Omental fat pad (tissue), 4 donors: ENCODE measurements around the gene EGLN2. TPM values are rescaled to one million over a fixed set of nuclear protein-coding genes. Genes with fewer than 3 reads are reported as not detected.

ENCODE experiments used
- ATAC-seq: fragments of 150-250 bp; one replicate; pipeline ENCODE4 v1.9.1; 2016; ENCODE audit warnings: mild to moderate bottlenecking, moderate library complexity; ENCODE audit not compliant: low FRiP score
- DNase-seq: peaks from one replicate; pipeline ENCODE4 v3.0.0-alpha.2; 2019; ENCODE audit warnings: low spot score
- total RNA-seq, 4 donors: library from RNA; depleted of rRNA; stranded (reverse); fragments of >200 nt; gene quantifications; one replicate each; pipeline ENCODE4 v1.1.0, GENCODE V29; 2016
- TF ChIP-seq, protein P1 (sequence below), 3 donors: fragments of 450-650 bp; IDR thresholded peaks; one replicate each; pipeline ENCODE4 v1.5.1; 2016 to 2017; ENCODE audit warnings: antibody characterized with exemption in 3 of 3, mild to moderate bottlenecking in 3 of 3, moderate library complexity in 2 of 3

Gene EGLN2
- total RNA-seq, 4 donors from 2014 or later: 91.6 to 107 (median 101) TPM

DNA sequence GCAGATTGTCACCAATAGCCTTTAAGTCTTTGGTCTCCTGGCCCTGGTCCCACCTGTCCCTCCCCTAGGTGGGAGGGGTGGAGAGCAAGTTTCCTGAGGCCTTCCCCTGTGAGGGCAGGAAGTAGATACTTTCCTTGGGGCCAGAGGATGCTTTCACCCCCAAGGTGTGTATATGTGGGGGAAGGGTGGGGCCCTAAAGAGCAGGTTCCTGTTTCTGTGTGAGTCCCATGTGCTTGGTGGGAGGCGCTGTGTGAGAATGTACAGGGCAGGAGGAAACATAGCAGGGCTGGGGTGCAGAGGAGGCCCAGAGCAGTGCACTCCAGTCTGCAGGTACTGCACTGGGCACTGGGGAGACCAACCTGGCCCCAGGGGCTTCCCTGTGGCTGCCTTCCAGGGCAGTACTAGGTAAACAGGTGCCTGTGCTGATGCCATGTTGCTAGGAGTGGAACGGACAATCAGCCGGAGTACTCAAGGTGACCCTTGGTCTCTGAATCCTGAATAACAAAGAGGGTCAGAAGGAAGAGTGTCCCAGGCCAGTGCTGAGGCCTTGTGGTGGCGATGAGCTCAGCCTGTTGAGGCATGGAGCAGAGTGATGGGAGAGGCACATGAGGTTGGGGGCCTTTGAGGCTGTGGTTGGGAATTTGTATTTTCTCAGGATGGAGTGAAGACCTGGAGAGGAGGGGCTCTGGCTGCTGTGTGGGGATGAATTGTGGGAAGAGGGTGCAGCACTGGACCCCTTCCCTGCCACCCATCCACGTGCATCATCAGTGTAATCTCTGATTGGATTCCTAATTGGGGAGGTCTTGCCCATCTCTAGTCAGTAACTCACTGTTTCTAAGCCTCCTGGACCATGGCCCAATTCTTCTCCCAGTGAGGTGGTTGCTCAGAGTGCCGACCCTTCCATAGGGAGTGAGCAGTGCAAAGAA is 5.1 kb downstream of the EGLN2 start:
- no peak for ATAC-seq
- TF ChIP-seq, protein P1, sequence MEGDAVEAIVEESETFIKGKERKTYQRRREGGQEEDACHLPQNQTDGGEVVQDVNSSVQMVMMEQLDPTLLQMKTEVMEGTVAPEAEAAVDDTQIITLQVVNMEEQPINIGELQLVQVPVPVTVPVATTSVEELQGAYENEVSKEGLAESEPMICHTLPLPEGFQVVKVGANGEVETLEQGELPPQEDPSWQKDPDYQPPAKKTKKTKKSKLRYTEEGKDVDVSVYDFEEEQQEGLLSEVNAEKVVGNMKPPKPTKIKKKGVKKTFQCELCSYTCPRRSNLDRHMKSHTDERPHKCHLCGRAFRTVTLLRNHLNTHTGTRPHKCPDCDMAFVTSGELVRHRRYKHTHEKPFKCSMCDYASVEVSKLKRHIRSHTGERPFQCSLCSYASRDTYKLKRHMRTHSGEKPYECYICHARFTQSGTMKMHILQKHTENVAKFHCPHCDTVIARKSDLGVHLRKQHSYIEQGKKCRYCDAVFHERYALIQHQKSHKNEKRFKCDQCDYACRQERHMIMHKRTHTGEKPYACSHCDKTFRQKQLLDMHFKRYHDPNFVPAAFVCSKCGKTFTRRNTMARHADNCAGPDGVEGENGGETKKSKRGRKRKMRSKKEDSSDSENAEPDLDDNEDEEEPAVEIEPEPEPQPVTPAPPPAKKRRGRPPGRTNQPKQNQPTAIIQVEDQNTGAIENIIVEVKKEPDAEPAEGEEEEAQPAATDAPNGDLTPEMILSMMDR (IDR thresholded peaks at IDR 0.05): no peak
- no peak for DNase-seq

DNA sequence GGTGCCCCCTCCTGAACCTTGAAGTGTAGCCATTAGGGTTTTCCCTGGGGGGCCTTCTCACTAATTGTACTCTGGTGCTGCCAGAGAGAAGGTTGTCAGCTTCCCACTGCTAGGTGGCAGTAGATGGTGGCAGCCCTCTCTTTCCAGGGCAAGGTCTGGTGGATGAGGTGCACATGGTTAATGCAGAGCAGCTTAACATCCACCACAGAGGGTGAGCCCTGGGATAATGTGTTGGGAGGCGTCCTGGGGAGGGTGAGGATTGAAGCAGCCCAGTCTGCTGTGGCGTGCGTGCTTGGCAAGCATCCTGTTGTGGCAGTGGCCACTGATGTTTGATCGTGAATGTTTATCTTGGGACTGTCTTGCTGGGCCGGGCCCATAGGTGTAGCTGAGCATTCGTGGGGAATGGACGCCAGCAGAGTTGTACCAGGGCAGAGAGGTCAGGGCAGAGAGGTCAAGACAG is 5.8 kb downstream of the EGLN2 start:
- ATAC-seq: no peak
- DNase-seq: no peak
- TF ChIP-seq, protein P1 (IDR thresholded peaks at IDR 0.05): no peak

DNA sequence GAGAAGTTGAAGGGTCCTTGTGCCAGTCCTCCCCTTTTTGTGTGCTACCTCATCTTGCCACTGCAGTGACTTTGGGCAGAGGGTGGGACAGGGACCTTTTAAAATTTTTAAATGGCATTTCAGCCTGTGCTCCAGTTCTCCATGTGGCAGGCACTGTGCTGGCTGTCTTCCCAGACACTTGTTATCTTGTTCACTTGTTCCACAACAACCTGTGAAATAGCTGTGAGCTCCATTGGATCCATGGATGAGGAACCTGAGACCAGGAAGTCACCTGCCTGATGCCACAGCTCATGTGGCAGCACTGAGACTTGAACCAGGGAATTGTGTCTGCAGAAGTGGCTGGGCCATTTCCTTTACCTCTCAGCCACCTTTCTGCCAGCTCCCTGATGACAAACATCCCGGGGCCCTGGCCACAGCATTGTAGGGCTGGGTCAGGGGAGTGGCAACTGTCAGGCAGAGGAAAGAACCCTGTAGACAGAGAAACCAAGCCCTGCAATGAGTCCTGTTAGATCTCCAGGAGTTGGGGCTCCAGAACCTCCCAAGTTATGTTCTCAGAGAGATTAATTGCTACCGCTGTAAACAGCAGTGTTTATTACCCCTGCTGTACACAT is 6.4 kb downstream of the EGLN2 start:
- no peak for ATAC-seq
- no peak for DNase-seq

DNA sequence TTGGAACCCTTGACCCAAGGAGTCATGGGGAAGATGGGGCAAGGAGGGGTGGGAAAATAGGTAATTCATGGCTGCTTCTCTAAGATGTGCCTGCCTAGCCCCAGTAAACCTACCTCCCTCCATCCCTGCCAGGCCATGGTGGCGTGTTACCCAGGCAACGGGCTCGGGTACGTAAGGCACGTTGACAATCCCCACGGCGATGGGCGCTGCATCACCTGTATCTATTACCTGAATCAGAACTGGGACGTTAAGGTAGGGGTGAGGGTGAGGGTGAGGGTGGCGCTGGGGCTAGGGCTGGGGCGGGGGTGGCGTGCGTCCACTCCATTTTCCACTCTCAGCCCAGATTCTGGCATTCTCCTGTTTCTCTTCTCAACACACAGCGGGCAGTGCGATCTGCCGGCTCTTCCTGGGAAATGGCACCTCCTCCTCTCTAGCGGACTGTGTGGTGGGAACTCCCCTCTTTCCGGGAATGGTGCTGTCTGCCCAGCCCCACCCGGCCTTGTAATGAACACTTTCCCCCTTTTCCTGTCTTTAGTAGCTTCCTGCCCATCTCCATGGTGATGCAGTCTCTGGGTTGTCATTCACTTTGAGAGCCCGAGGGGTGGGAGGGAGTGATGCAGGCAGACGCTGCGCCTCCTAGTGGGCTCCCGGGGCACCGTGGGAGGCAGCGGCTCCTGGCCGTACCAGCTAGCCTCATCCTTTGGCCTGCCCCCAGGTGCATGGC is 7.6 kb downstream of the EGLN2 start:
- peak; percentile 75 for DNase-seq
- ATAC-seq: peak; percentile 71

More for the DNA sequence above, 6.4 kb downstream of the EGLN2 start:
- TF ChIP-seq, protein P1 (IDR thresholded peaks at IDR 0.05): no peak

DNA sequence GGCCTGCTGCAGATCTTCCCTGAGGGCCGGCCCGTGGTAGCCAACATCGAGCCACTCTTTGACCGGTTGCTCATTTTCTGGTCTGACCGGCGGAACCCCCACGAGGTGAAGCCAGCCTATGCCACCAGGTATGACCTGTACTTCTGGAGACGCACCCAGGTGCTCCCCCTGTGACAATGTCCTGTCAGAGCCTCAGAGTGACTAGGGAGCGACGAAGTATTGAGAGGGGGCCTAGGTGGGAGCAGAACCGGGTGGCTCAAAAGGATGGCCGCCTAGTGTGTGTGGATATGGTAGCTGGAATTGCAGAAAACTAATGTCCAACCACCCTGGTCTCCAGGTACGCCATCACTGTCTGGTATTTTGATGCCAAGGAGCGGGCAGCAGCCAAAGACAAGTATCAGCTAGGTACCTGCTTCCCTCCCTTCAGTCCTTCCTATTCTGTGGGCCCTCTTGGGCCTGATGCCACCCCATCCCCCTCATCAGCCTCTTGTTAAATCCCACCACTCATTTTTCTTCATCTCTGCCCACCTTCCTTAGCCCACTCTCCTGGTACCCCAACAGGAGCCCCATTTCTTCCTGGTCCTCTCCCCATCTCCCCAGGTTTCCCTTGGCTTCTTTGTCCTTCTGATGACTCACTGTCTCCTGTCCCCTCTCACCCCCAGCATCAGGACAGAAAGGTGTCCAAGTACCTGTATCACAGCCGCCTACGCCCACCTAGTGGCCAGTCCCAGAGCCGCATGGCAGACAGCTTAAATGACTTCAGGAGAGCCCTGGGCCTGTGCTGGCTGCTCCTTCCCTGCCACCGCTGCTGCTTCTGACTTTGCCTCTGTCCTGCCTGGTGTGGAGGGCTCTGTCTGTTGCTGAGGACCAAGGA is 8.4 kb downstream of the EGLN2 start:
- ATAC-seq: no peak
- TF ChIP-seq, protein P1 (IDR thresholded peaks at IDR 0.05): no peak
- no peak for DNase-seq

More for the DNA sequence above, 7.6 kb downstream of the EGLN2 start:
- TF ChIP-seq, protein P1 (IDR thresholded peaks at IDR 0.05): peak in 2 of 3 donors; percentile 70 to 79

DNA sequence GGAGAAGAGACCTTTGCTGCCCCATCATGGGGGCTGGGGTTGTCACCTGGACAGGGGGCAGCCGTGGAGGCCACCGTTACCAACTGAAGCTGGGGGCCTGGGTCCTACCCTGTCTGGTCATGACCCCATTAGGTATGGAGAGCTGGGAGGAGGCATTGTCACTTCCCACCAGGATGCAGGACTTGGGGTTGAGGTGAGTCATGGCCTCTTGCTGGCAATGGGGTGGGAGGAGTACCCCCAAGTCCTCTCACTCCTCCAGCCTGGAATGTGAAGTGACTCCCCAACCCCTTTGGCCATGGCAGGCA is 9.0 kb downstream of the EGLN2 start:
- ATAC-seq: no peak
- DNase-seq: no peak
- TF ChIP-seq, protein P1 (IDR thresholded peaks at IDR 0.05): no peak
